Measurements from ENCODE around the gene MMP15. TPM values are rescaled to one million over a fixed set of nuclear protein-coding genes. Genes with fewer than 3 reads are reported as not detected.

Gene MMP15
- total and polyA plus RNA-seq, 2 of the 13 experiments (the other 11 are each of a cell fraction or from before 2014, with no cell fraction given), result 35.2 to 44.9 TPM

GRCh38 chr16:58024486-58025350 lies 836 bp upstream of the MMP15 start (continued):
- no peak for TF ChIP-seq EED (CRISPR knock-in tag; IDR thresholded peaks at IDR 0.05)
- TF ChIP-seq HMGXB4 (CRISPR knock-in tag; IDR thresholded peaks at IDR 0.05; ENCODE audit: borderline replicate concordance in 1 of 2, low read depth in 1 of 2), result peak in 1 of 2 experiments; percentile 89
- TF ChIP-seq CEBPZ (IDR thresholded peaks at IDR 0.05; ENCODE audit: low read length), result no peak
- TF ChIP-seq ZNF724P (CRISPR knock-in tag; IDR thresholded peaks at IDR 0.05; ENCODE audit: borderline replicate concordance), result peak; percentile 40
- no peak; the same call in 1 of the 2 replicates for TF ChIP-seq ZSCAN12 (CRISPR knock-in tag; IDR thresholded peaks at IDR 0.05)
- peak; percentile 78; the same call in 1 of the 2 replicates for TF ChIP-seq SAFB2 (CRISPR knock-in tag; IDR thresholded peaks at IDR 0.05; ENCODE audit: borderline replicate concordance, low read depth)
- peak; percentile 58; the same call in 1 of the 2 replicates for TF ChIP-seq SIN3B (IDR thresholded peaks at IDR 0.05; ENCODE audit: low read length)
- no peak for TF ChIP-seq TEAD2 (CRISPR knock-in tag; IDR thresholded peaks at IDR 0.05)
- TF ChIP-seq RFXAP (CRISPR knock-in tag; IDR thresholded peaks at IDR 0.05; ENCODE audit: borderline replicate concordance), result peak; percentile 63
- TF ChIP-seq ZNF781 (CRISPR knock-in tag; IDR thresholded peaks at IDR 0.05; ENCODE audit: borderline replicate concordance, not compliant biosample characterization), result no peak
- TF ChIP-seq ZNF333 (CRISPR knock-in tag; IDR thresholded peaks at IDR 0.05; ENCODE audit: borderline replicate concordance), result peak; percentile 35; the same call in 1 of the 2 replicates
- peak; percentile 95 for TF ChIP-seq ZNF430 (CRISPR knock-in tag; IDR thresholded peaks at IDR 0.05)
- TF ChIP-seq CERS6 (CRISPR knock-in tag; IDR thresholded peaks at IDR 0.05), result no peak
- peak; percentile 39 for TF ChIP-seq CBX1 (IDR thresholded peaks at IDR 0.05; ENCODE audit: low read depth)
- TF ChIP-seq DBP (CRISPR knock-in tag; IDR thresholded peaks at IDR 0.05; ENCODE audit: not compliant biosample characterization), result no peak
- peak; percentile 82 for TF ChIP-seq ZMYM4 (CRISPR knock-in tag; IDR thresholded peaks at IDR 0.05)

Data from HepG2 (cell line).